Peyer's patch (tissue), 4 donors: ENCODE measurements around the gene TNNI3K. TPM values are rescaled to one million over a fixed set of nuclear protein-coding genes. Genes with fewer than 3 reads are reported as not detected.

ENCODE experiments used
- DNase-seq, 3 donors: peaks; one replicate each; pipeline ENCODE4 v3.0.0-alpha.2; 2017 to 2019
- H3K27ac ChIP-seq, 4 donors: fragments of 200-600 bp; sonication (generic); one replicate each; pipeline ENCODE4 v1.5.1; 2016 to 2019
- H3K27me3 ChIP-seq, 2 donors: fragments of 200-600 bp; sonication (generic); one replicate each; pipeline ENCODE4 v1.5.1; 2019
- H3K36me3 ChIP-seq, 3 donors: fragments of 200-600 bp; sonication (generic); one replicate each; pipeline ENCODE4 v1.5.1; 2016 to 2019
- H3K4me1 ChIP-seq, 4 donors: fragments of 200-600 bp; sonication (generic); one replicate each; pipeline ENCODE4 v1.5.1; 2016 to 2019
- H3K4me3 ChIP-seq, 4 donors: fragments of 200-600 bp; sonication (generic); 1 replicate in 3 of 4; 2 replicates in 1 of 4; pipeline ENCODE4 v1.5.1; 2016 to 2019; ENCODE audit warnings: mild to moderate bottlenecking in 1 of 4
- H3K9me3 ChIP-seq, 4 donors: fragments of 200-600 bp; sonication (generic); one replicate each; pipeline ENCODE4 v1.5.1; 2016 to 2019; ENCODE audit warnings: mild to moderate bottlenecking in 1 of 4
- POLR2A ChIP-seq, 2 donors: fragments of 450-650 bp; IDR thresholded peaks; one replicate each; pipeline ENCODE4 v1.5.1; 2017; ENCODE audit warnings: antibody characterized with exemption in 2 of 2, mild to moderate bottlenecking in 2 of 2, moderate library complexity in 2 of 2
- total RNA-seq, 4 donors: library from RNA; depleted of rRNA; stranded (reverse); fragments of >200 nt; gene quantifications; one replicate each; pipeline ENCODE4 v1.1.0, GENCODE V29; 2016
- TF ChIP-seq, protein P1 (sequence below), 6 experiments: fragments of 450-650 bp in 4 of 6; fragments of 200-600 bp in 2 of 6; sonication (generic) in 1 of 6; IDR thresholded peaks; one replicate each; pipeline ENCODE4 v1.5.1; 2017 to 2019; ENCODE audit warnings: antibody characterized with exemption in 6 of 6, mild to moderate bottlenecking in 3 of 6, moderate library complexity in 1 of 6

Gene TNNI3K
- total RNA-seq, 4 donors from 2014 or later, result 2.0 TPM; not detected in 3

DNA sequence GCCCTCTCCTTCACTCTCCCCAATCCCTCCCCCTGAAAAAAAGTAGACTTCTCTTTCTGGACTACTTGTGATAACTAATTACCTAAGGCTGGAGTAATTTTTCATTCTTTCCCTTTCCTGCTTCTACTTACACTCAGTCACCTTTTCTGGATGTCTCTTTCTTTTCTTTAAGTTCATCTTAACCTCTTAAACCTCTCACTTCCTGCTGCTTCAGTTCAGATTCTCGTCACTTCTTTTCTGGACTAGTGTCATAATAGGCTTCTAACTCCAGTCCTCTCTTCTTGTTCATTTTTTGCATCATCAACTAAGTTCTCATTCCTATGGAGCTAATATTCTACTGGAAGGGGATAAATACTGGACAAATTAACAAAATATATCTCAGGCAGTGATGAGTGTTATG, 201.8 kb downstream of the TNNI3K start:
- H3K4me3 ChIP-seq, result no peak overlapping the region
- no peaks in the 10 kb centered on the region for H3K27me3 ChIP-seq
- no peaks in the 10 kb centered on the region for H3K9me3 ChIP-seq
- no peaks in the 10 kb centered on the region for H3K4me1 ChIP-seq
- no peak for DNase-seq
- H3K27ac ChIP-seq, result no peak overlapping the region
- no peaks in the 10 kb centered on the region for H3K36me3 ChIP-seq
- TF ChIP-seq POLR2A (IDR thresholded peaks at IDR 0.05), result no peak
- TF ChIP-seq, protein P1, sequence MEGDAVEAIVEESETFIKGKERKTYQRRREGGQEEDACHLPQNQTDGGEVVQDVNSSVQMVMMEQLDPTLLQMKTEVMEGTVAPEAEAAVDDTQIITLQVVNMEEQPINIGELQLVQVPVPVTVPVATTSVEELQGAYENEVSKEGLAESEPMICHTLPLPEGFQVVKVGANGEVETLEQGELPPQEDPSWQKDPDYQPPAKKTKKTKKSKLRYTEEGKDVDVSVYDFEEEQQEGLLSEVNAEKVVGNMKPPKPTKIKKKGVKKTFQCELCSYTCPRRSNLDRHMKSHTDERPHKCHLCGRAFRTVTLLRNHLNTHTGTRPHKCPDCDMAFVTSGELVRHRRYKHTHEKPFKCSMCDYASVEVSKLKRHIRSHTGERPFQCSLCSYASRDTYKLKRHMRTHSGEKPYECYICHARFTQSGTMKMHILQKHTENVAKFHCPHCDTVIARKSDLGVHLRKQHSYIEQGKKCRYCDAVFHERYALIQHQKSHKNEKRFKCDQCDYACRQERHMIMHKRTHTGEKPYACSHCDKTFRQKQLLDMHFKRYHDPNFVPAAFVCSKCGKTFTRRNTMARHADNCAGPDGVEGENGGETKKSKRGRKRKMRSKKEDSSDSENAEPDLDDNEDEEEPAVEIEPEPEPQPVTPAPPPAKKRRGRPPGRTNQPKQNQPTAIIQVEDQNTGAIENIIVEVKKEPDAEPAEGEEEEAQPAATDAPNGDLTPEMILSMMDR (IDR thresholded peaks at IDR 0.05), result no peak

DNA sequence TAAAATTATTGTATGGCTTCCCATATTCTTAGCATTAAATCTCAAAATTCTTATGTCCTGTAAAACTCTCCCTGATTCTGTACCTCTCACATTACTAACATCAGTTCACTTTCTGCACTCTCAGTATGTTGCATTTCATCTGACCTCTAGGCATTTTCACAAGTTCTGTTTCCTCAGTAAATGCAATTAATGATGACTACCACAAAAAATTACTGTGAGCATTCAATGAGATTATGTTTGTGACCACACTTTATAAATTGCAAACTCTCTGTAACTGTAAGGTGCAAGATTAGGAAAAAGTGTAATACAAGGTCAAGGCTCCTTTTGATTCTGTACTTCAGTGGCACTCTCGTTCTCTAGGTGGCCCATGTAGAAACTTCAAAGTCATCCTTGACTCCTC, 216.8 kb downstream of the TNNI3K start:
- DNase-seq, result no peak
- Histone ChIP-seq H3K9me3 (no peaks in the 10 kb centered on the region), H3K4me3 (no peak overlapping the region), H3K4me1 (no peaks in the 10 kb centered on the region), H3K27me3 (no peaks in the 10 kb centered on the region), H3K36me3 (no peaks in the 10 kb centered on the region), H3K27ac (no peak overlapping the region)
- TF ChIP-seq, protein P1 (IDR thresholded peaks at IDR 0.05), result no peak
- no peak for TF ChIP-seq POLR2A (IDR thresholded peaks at IDR 0.05)

DNA sequence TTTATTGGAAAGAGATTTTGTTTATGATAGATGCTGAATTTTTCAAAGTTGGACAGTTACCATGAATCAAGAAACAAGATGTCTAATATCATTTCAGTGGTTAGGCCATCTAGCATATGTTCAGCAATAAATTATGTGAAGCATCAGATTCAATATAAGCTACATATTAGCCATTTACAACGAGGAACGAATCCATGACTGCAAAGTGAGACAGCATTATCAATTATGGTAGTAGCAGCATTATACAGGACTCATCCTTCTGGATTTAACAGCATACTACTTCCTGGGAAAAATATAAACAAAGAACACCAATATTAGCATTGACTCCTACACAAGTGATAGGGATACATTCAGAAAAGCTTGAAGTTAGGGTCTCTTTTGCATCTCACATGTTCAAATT, 218.1 kb downstream of the TNNI3K start:
- Histone ChIP-seq H3K4me3 (no peak overlapping the region), H3K27ac (no peak overlapping the region), H3K27me3 (no peaks in the 10 kb centered on the region), H3K4me1 (no peaks in the 10 kb centered on the region), H3K36me3 (no peaks in the 10 kb centered on the region), H3K9me3 (no peaks in the 10 kb centered on the region)
- TF ChIP-seq, protein P1 (IDR thresholded peaks at IDR 0.05), result no peak
- no peak for TF ChIP-seq POLR2A (IDR thresholded peaks at IDR 0.05)
- no peak for DNase-seq

DNA sequence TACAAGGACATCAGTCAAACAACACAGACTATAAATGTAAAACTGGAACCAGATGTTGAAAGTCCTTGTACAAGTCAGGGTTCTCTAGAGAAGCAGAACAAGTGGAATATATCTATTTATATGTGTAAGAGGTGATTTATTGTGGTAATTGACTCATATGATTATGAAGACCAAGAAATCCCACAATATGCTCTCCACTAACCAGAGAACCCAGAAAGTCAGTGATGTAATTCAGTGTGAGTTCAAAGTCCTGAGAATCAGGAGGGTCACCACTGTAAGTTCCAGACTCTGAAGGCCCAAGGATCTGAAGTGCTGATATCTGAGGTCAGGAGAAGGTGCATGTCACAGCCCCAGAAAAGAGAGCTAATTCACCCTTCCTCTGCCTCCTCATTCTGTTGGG, 220.2 kb downstream of the TNNI3K start:
- TF ChIP-seq POLR2A (IDR thresholded peaks at IDR 0.05), result no peak
- TF ChIP-seq, protein P1 (IDR thresholded peaks at IDR 0.05), result no peak
- H3K4me3 ChIP-seq, result no peak overlapping the region
- H3K27me3 ChIP-seq, result no peaks in the 10 kb centered on the region
- no peaks in the 10 kb centered on the region for H3K4me1 ChIP-seq
- no peak overlapping the region for H3K27ac ChIP-seq
- no peaks in the 10 kb centered on the region for H3K36me3 ChIP-seq
- no peak for DNase-seq
- H3K9me3 ChIP-seq, result no peaks in the 10 kb centered on the region

DNA sequence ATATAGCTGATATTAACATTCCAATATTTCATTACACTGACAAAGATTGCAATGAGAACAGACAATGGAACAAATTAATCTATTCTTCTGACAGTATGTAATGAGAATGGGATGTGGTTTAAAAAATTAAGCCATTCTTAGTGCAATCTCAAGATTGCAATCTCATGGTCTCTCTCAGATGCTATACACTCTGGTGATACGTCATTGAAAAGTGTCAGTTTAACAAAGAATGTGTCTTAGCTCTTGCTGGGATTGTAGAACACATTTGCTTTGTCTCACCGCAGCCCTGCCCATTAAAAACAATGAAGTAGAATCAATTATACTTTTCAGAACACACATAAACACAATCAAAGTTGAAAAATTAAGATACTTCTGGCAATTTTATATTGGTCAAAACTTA, 222.1 kb downstream of the TNNI3K start:
- TF ChIP-seq POLR2A (IDR thresholded peaks at IDR 0.05), result no peak
- TF ChIP-seq, protein P1 (IDR thresholded peaks at IDR 0.05), result no peak
- H3K4me3 ChIP-seq, result no peak overlapping the region

DNA sequence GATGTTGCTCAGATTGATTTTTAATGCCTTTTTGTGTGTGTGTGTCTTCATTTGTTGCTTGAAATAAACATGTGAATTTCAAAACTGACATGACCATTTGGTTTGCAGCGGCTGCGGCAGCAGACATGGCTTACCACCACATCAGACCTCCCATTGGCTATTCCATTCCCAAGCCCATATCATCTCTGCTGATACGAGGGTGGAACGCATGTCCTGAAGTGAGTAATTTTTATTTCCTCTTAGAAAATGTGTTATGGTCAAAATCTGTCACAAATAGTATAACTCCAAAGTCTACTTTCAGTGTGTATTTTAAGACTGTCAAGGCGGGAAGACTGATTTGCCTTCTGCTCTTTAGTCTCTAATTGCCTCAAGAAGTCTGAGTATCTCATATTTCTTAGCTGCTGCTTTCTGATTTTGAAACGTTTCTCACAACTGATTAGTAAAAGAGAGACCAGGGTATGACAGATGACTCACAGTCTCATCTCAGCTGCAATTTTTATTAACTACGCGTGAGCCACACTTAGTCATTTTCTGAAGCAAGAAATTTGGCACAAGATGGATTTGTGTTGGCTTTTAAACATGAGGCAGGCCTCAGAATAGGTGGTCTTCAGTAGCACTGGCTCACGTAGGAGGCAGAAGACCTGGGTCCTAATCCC, 228.3 kb downstream of the TNNI3K start:
- Histone ChIP-seq H3K27me3 (no peaks in the 10 kb centered on the region), H3K4me1 (no peaks in the 10 kb centered on the region), H3K27ac (no peak overlapping the region), H3K9me3 (no peaks in the 10 kb centered on the region), H3K36me3 (no peaks in the 10 kb centered on the region), H3K4me3 (no peak overlapping the region)
- TF ChIP-seq, protein P1 (IDR thresholded peaks at IDR 0.05), result no peak
- no peak for TF ChIP-seq POLR2A (IDR thresholded peaks at IDR 0.05)
- DNase-seq, result no peak

More for the DNA sequence above, 222.1 kb downstream of the TNNI3K start:
- no peaks in the 10 kb centered on the region for H3K9me3 ChIP-seq
- no peak for DNase-seq
- H3K27me3 ChIP-seq, result no peaks in the 10 kb centered on the region
- H3K4me1 ChIP-seq, result no peaks in the 10 kb centered on the region
- H3K36me3 ChIP-seq, result no peaks in the 10 kb centered on the region
- H3K27ac ChIP-seq, result no peak overlapping the region
